Measurements from ENCODE around the gene ERRFI1.
A peak's percentile ranks its signal among the peaks of the same experiment; 100 is the strongest.

The ERRFI1 gene

DNA sequence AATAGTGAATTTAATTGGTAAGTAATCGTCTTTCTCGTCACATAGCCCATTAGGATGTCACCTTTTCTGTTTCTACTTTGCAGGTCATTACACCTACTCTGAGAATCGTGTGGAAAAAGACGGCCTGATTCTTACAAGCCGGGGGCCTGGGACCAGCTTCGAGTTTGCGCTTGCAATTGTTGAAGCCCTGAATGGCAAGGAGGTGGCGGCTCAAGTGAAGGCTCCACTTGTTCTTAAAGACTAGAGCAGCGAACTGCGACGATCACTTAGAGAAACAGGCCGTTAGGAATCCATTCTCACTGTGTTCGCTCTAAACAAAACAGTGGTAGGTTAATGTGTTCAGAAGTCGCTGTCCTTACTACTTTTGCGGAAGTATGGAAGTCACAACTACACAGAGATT is 41.3 kb downstream of the ERRFI1 start:
- TF ChIP-seq, protein P1, sequence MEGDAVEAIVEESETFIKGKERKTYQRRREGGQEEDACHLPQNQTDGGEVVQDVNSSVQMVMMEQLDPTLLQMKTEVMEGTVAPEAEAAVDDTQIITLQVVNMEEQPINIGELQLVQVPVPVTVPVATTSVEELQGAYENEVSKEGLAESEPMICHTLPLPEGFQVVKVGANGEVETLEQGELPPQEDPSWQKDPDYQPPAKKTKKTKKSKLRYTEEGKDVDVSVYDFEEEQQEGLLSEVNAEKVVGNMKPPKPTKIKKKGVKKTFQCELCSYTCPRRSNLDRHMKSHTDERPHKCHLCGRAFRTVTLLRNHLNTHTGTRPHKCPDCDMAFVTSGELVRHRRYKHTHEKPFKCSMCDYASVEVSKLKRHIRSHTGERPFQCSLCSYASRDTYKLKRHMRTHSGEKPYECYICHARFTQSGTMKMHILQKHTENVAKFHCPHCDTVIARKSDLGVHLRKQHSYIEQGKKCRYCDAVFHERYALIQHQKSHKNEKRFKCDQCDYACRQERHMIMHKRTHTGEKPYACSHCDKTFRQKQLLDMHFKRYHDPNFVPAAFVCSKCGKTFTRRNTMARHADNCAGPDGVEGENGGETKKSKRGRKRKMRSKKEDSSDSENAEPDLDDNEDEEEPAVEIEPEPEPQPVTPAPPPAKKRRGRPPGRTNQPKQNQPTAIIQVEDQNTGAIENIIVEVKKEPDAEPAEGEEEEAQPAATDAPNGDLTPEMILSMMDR (IDR thresholded peaks at IDR 0.05; ENCODE audit: low read depth, low read length) = no peak
- DNase-seq (ENCODE audit: low read depth in 2 of 2) = no peak
- no peak overlapping the region for H3K4me3 ChIP-seq (replicated peaks in 1 of 2; ENCODE audit: low read depth in 2 of 2, low read length in 2 of 2)

DNA sequence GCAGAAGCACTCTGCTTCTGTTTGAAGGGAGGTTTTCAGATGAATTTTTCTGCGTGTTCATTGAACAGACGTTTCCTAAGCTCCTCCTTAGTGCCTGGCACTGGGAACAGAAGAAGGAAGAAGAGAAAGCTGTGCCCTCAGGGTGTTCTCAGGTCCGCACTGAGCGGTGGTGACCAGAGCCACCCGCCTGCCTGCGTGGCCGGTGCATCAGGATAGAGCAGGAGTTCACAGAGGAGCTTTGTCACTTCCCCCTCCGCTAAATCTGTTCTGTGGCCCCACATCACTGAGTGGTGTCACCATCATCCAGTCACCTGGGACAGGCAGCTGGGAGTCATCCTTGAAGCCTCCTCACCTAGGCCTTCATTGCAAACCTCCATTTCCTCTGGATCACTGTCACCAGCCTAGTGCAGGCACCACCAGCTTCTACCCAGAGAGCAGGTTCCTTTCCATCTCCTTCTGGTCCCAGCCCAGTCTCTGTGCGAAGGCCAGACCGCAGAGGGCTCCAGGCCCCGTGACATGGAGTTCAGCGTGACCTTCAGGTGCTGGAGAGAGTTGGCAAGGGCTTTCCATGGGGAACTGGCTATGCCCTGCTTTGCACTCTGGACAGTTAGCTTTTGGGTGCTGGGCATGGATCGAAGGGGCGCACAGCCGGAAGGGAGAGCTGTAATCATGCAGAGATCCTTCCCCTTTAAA is 42.9 kb downstream of the ERRFI1 start:
- no peak for DNase-seq (ENCODE audit: low read depth in 2 of 2)

DNA sequence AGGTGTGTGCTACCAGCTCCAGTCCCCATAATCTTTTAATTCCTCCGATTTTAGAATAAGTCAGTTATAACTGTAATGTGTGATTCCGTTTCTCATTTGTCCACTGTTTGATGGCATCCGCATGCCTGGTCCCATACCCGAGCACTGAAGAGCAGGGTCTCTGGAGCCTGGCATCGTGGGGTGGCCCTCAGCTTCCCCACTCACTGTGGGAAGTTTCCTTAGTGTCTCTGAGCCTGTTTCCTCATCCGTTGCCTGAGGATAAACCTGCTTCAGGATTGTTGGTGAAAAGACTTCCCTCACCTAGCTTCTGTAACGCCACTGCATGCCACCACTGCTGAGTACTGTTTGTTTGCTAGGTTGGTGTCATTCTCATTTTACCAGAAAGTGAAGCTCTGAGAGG is 45.1 kb downstream of the ERRFI1 start:
- no peak for DNase-seq (ENCODE audit: low read depth in 2 of 2)
- TF ChIP-seq, protein P1 (IDR thresholded peaks at IDR 0.05; ENCODE audit: low read depth, low read length) = no peak
- H3K4me3 ChIP-seq (replicated peaks in 1 of 2; ENCODE audit: low read depth in 2 of 2, low read length in 2 of 2) = no peak overlapping the region

More for the DNA sequence above, 42.9 kb downstream of the ERRFI1 start:
- H3K4me3 ChIP-seq (replicated peaks in 1 of 2; ENCODE audit: low read depth in 2 of 2, low read length in 2 of 2) = no peak overlapping the region
- TF ChIP-seq, protein P1 (IDR thresholded peaks at IDR 0.05; ENCODE audit: low read depth, low read length) = no peak

DNA sequence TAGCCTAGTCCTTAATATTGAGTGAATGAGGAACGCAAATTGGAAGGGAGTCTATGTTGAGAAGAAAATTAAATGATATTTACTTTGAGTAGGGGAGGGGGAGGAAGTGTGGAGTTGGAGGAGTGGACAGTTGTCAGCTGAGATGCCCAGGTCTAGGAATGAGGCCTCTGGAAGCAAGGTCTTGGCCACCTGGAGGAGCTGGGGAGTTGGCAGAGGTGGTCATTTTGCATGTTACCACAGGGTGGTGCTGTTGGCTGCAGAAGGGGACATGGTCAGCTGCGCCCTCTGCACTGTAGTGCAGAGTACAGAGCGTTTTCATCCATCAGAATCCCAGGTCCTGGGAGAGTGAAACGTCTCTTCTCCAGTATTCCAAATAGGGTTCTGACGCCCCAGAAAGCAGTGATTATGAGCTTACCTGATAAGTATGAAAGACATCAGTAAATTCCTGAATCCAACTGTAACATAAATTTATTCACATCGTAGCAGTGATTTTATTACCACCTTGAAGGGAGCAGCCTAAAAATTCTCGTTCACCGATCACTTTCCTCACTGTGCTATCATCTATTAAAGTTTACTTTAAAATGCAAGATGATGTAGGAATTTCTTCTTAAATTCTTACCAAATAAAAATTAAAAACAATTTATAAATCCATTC is 50.8 kb downstream of the ERRFI1 start:
- no peak overlapping the region for H3K4me3 ChIP-seq (replicated peaks in 1 of 2; ENCODE audit: low read depth in 2 of 2, low read length in 2 of 2)
- peak; percentile 84 to 86 for DNase-seq (ENCODE audit: low read depth in 2 of 2)
- TF ChIP-seq, protein P1 (IDR thresholded peaks at IDR 0.05; ENCODE audit: low read depth, low read length) = peak; percentile 95

DNA sequence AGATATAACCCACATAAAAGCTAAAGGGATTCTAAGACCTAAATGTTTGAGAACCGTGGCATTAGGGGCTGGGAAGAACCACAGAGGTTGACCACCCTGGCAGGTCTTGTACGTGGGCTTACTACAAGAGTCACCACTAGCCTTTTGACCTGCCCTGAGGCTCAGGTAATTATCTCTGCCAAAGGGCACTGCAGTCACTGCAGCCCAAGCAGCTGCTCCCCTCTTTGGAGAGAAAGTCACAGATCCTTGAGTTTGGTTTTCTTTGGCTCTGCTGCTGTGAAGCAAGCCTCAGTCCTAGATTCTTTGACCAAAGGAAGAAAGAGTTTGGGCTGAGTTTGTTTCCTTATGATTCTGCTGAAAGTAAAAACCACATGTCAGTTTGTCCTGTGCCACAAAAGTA is 53.0 kb downstream of the ERRFI1 start:
- H3K4me3 ChIP-seq (replicated peaks in 1 of 2; ENCODE audit: low read depth in 2 of 2, low read length in 2 of 2) = no peak overlapping the region
- TF ChIP-seq, protein P1 (IDR thresholded peaks at IDR 0.05; ENCODE audit: low read depth, low read length) = no peak
- no peak for DNase-seq (ENCODE audit: low read depth in 2 of 2)

DNA sequence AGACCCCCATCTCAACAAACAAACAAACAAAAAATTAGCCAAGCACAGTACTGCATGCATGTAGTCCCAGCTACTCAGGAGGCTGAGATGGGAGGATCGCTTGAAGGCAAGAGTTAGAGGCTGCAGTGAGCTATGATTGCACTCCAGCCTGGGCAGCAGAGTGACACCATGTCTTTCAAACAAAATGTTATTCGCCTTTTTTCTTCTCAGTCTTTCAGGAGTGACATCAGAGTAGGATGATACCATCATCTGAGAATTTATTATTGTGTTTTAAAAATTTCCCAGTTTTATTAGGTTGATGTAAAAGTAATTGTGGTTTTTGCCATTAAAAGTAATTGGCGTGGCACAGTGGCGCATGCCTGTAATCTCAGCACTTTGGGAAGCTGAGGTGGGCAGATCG is 53.8 kb downstream of the ERRFI1 start:
- no peak for DNase-seq (ENCODE audit: low read depth in 2 of 2)
- no peak overlapping the region for H3K4me3 ChIP-seq (replicated peaks in 1 of 2; ENCODE audit: low read depth in 2 of 2, low read length in 2 of 2)
- TF ChIP-seq, protein P1 (IDR thresholded peaks at IDR 0.05; ENCODE audit: low read depth, low read length) = no peak
